ENCODE measurements around the gene SDK2.

Gene SDK2

DNA sequence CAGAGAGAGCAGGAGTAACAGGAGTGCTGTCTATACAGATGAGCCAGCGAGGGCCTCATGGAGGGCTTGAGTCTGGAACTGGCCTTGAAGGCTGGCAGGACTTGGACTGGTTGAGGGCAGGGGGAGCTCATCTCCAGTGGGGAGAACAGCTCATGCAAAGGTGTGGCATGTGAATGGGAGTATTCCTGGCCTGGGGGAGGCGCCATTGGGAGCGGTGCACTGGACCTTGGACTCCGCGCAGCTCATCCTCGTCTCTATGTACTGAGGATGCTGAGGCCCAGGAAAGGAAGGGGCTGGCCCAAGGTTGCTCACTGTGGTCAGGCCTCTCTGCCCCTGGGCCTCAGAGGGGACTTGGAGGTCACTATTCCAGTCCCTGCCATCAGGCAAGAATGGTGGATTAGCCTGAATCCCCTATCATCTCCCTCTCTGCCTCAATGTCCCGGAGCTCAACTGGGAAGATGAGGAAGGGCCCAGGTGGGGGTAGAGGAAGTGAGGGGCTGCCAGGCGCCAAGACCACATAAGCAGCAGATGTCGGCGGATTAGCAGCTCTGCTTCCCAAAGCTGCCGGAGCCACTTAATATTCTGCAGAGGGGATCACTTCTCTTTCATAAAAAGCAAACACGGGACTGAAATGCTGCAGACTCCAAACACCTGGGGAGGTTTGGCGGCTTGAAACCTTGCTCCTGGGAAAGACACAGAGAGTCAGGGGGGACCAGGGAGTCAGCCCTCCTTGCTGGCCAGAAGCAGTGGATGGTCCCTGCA is 88.9 kb downstream of the SDK2 start:
- no peak for DNase-seq (ENCODE audit: low spot score)

DNA sequence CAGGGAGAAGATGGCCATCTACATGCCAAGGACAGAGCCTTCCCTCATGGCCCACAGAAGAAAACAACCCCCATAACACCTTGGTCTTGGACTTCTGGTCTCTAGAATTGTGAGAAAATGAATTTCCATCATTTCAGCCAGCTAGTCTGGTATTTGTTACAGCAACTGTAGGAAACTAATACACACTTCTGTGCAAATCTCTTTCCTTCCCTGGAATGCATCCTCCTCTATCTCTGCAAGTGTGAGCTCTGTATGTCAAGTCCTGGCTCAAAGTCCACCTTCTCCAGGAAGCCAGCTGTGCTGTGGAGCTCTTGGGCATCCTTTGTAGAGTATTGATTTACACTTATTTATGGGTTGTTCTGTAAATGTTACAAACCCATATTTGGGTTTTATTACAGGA is 89.7 kb downstream of the SDK2 start:
- no peak for DNase-seq (ENCODE audit: low spot score)

DNA sequence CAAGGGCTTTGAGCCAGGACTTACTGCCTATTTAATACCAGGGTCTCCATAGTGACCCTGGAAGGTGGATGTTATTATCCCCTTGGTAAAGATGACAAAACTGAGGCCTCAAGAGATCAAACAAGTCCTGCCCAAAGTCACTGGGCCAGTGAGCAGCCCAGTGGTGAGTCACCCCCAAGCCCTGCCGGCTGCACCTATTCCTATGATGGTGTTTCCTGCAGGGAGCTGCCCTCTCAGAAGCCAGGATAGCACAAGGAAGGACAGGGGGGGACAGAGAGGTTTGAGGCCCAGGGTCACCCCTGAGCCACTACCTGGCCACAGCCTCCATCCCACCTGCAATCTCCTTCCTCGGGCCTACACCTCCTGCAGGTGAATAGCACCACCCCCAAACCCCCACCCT is 90.9 kb downstream of the SDK2 start:
- no peak for DNase-seq (ENCODE audit: low spot score)

DNA sequence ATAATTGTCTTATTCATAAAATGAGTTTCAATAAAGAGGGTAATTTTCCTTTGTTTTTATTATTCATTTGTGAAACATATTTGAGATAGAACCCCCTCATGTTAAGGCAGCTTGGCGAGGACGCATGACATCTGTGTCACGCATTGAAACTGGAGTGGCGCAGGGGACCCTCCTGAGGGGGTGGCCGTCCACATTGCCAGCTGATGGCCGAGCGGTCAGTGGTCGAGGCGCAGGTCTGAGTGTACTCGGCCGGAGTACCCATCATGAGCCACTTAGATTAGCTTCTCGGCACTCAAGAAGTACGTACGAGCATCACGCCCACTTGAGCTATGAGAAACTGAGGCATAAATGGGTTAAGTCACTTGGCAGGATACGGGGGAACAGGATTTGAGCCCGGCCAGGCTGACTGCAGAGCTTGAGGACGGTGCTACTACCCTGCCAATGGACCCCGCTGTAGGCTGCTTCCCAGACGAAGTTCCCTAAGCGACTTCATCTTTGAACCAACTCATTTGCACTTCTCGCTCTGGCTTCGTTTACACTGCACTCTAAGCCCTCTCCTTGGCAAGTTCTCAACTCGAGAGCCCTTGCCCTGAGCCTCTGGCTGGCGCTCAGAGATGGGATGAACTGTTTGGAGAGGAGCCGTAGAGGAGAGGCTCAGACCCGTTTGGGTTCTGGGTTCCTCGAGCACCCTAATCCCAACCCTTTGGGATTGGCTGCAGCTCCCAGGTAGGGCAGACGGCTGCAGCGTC is 91.8 kb downstream of the SDK2 start:
- no peak for DNase-seq (ENCODE audit: low spot score)

DNA sequence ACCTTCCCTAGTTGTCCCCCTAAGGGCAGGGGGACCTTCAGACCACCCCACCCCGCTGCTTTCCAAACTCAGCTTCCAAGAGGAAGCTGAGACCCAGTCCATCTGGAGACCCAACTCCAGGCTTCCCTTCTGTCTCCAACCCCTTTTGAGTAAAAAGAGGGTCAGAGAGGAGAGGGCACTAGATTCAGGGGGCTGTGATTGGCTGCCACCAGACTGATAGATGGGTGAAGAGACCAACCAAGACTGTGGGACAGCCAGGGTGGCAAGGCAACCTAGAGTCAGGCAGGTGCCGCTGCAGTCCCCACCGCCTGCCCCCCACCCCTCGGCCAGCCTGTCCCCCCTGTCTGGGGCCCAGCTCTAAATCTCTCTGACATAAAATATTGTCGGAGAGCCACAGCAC is 92.5 kb downstream of the SDK2 start:
- DNase-seq (ENCODE audit: low spot score) = no peak

DNA sequence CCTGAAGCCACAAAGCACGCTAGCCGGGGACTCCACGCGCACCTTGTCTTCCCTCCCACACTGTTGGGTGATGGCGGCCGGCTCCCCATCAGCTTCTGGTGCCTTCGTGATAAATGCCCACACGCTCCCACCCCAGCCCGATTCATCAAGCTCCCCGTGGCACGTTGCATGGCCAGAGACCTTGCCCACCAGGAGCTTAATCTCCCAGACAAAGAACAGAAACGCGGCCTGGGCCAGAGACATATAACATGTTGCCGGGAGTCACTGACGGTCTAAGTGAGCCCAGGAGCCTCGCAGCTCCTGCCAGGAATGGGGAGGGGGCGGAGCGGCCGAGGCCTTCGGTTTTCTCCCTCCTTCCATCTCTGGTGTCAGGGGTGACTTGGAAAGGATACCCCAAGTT is 93.1 kb downstream of the SDK2 start:
- DNase-seq (ENCODE audit: low spot score) = no peak

DNA sequence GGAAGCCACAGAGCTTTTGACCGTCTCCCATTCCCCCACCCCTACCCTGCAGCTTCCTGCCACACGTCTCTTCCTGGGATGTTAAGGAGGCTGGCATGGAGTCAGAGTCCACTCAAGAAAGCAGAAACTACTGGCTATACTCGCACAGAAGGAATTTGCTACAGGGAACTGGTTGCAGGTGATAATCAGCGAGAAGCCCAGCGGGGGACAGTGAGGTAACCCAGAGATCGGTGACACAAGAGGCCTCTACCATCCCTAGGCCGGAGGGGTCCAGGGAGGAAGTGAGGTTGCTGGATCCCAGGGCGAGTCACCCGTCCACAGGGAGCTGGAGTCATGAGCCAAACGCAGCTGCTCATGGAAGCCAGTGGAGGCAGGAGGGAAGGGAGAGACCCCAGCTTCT is 93.7 kb downstream of the SDK2 start:
- no peak for DNase-seq (ENCODE audit: low spot score)

DNA sequence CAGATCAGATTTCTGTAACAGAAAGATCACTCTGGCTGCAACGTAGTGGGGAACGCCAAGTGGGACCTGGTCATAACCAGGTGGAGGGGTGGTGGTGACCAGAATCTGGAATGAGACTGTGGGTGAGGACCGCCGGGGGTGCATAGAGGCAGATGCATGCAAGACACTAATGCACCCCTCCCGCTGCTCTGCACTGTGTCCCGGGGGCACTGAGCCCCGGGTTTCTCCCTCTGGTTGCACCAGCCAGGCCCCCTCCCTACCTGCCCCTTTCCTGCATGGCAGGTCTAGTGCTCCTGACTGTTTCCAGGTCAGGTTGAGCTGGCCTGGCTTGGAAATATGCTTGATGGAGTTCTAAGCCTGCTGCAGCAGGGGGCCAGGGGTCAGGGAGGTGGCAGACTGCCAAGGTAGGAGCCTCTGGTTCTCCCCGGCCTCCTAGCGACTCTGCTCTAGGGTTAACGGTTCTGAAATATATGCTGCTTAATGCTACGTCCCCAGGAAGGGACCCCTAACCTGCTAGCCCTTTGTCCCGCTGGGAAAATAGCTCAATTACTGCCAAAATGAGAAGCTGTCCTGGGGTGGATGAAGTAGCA is 94.3 kb downstream of the SDK2 start:
- DNase-seq (ENCODE audit: low spot score) = no peak

DNA sequence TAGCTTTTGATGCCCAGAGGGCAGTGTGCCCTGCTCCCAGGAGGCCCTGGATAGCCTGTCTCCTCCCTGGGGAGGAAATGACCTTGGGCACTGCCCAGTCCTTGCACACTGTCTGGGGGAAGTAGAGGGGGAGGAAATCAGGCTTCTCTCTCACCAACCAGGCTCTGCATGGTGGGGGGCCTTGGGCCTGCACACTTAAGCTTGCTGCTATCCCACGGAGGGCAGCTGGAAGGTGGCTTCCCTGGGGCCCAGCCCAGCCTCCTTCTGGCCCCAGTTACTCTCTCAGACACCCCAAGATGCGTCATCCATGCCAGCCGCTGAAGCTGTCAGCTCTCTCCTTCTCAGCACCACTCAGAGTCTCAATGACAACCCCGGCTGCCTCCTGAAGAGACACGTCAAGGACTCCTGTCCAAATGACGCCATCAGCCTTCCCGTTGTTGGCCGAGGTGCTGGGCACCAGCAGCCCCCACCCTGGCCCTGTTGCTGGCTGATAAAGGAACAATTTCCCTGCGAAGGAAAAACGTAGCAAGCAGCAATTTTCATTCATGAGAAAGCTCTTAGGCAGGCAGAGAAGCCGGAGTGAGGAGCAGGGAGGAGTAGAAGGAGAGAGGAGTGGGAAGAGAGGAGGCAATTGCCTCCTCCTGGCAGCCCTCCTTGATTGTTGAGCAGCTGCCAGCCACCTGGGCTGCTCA is 95.5 kb downstream of the SDK2 start:
- no peak for DNase-seq (ENCODE audit: low spot score)

DNA sequence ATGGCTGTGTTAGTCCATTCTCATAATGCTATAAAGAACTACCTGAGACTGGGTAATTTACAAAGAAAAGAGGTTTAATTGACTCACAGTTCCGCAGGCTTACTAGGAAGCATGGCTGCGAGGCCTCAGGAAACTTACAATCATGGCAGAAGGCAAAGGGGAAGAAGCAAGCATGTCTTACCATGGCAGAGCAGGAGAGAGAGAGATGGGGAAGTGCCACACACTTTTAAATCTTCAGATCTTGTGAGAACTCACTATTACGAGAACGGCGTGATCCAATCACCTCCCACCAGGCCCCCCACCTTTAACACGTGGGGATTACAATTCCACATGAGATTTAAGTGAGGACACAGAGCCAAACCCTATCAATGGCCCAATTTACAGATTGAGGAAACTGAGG is 96.5 kb downstream of the SDK2 start:
- DNase-seq (ENCODE audit: low spot score) = no peak

DNA sequence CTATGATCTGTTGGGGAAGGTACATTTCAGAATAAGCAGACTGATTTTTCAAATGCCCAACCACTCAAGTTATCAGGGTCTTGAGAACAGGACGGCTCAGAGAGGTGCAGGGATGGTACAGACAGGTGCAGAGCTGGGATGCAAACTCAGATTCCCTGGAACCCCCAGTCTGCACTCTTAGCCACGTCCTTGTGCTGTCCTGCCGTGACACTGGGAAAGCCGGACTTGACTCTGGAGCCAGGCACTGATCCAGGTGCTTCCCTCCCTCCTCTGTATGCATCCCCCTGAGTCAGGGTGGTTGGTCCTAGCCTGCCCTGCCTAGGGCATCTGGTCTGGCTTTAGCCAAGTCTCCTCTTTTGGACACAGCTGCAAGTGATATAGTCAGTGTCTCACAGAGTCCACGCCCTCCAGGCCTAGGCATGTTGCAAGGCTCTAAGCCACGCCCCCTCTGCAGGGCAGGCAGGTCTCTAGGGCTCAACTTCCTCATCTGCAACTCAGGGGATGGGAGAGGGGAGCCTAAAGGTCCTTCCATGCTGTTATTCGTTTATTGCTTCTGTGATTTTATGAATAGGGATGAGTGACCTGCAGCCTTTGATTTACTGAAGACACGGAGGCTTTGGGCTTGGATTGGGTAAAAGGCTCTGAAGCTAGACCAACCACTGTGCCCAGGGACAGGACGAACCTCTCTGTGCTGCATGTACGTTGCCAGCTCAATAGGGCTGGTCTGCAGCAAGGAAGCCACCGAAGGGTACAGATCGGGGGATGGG is 97.3 kb downstream of the SDK2 start:
- no peak for DNase-seq (ENCODE audit: low spot score)

DNA sequence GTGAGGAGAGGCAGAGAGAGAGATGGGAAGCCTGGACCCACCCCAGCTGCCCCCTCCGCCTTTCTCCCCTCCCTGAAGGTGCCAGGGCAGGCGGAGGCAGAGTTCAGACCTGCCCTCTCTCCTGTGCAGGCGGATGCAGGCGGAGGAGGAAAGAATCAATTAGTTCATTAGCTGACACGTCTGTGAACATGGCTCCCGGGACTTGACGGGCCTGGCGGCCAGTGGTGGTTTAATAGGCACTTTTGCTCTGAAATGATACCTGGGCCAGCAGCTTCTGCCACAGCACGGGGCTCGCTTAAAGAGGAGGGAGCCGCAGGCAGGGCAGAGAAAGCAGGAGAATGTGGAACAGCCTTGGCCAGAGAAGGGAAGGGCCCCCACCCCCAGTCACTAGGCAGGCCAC is 98.1 kb downstream of the SDK2 start:
- DNase-seq (ENCODE audit: low spot score) = no peak

DNA sequence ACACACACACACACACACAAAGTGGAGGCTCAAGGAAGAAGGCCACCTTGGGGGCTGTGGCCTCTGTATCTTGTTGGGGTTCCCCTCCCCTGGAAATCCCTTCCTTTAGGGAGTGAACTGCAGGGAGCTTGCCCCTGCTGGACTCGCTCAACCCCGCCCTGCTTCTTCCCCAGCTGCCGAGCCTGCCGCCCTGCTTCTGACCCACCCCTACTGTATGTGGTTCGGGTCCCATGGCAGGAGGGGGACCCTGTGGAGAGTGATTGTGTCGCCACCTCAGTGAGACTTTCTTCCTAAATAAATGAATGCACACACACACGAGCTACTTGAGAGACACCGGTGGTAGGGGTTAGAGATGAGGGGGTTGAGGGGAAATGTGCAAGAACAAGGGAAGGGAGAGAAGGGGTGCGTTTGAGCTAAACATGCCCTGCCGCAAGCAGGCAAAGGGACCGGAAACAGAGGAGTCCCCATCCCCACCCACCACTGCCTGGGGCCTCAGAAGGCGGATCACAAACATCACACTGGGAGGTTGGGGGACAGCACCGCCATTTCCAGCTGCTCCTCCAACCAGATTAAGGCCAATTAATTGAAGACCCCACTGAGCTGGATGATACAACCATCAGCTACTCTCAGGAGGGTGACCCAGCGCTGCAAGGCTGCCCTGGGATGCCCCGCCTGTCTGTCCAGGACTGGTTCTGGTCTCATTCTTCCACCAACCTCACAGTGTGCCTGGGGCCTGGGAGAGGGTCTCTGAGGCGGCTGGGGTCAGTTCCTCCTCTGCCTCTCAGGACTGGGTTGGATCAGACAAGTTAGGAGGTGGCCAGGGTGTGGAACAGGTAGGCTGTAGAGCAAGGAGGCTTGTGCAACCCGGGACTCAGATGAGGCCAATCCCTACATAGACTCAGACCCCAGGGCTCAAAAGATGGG is 98.9 kb downstream of the SDK2 start:
- DNase-seq (ENCODE audit: low spot score) = no peak

DNA sequence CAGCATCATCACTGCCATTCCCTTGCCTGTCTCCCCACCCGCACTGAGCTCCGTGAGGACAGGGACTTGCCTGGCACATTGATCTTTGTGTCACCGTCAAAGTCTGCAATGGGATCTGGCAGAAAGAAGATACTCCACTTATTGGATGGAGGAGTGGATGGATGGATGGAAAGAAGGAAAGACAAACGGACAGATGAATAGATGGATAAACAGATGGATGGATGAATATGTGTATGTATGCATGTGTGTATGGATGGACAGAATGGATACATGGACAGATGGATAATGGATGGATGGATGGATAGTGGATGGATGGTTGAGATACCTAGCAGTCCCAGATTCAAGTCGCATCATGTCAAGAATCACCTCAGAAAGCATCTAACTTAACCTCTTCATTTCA is 99.9 kb downstream of the SDK2 start:
- no peak for DNase-seq (ENCODE audit: low spot score)

DNA sequence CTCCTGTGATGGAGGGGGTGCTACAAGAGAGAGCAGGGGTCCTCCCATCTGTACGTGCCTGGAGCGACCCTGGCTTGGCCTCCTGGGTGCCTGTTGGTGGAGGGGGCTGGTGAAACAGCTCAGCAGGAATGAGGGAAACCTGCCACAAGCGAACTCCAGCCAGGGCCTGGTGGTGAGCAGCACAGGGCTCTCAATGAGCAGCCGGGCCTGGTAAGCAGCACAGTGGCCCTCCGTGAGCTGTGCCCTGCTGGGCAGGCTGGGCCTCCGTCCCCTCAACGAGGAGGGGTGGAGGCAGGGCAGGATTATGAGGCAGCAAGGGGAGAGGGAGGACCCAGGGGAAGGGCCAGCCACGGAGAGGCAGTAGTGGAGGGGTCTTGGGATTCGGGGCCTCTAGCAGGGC is 101.9 kb downstream of the SDK2 start:
- no peak for DNase-seq (ENCODE audit: low spot score)

DNA sequence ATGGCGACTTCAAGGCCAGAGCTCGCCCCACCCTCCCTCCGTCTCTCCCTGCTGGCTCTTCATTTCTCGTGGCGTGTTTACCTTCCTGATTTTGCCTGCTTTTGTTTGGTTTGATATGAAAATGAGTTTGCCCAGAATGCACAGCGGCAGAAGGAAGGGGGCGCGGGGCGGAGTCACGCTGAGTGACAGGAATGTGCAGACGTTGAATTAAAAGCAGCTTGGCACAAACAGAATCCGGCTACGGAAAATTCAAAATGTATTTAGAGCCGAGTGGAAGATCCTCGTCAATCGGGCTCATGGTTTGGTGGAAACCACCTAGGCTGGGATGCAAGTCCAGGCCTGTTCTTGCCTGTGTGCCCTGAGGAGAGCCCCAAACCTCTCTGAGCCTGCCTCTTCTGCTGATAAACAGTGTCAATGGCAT is 102.7 kb downstream of the SDK2 start:
- DNase-seq (ENCODE audit: low spot score) = no peak

DNA sequence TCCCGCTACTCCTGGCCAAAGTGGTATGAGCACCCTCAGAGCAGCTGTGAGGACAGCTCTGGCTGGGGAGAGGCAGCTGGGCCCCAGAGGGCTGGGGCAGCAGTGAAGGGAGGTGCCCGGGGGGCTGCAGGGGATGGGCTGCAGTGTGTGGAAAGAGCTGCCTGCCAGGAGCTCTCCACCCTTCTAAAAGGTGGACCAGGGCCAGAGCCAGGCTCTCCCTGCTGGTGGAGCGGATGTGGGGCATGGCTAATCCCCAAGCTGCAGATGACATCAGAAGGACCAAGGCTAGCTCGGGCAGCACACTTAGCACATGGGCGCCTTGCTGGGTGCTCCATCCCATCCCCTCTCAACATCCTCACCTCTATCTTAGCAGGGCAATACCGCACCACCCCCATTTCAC is 103.1 kb downstream of the SDK2 start:
- no peak for DNase-seq (ENCODE audit: low spot score)

DNA sequence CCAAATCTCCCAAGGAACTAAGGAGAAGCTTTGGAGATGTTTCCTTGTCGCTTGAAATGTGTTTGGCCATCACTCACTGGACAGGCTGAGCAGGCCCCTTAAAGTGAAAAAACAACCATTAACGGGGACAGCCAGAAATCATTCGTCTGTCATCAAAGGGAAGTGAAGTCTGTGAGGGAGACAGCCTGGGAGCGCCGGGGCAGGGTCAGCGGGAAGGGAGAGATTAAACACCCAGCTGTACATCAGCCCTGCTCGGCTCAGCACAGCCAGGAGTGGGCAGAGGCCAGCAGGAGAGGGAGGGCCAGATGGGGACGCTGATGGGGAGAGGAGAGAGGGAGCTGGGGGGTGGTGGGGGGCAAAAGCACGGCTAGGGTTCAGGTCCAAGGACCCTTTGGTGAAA is 105.1 kb downstream of the SDK2 start:
- DNase-seq (ENCODE audit: low spot score) = no peak

DNA sequence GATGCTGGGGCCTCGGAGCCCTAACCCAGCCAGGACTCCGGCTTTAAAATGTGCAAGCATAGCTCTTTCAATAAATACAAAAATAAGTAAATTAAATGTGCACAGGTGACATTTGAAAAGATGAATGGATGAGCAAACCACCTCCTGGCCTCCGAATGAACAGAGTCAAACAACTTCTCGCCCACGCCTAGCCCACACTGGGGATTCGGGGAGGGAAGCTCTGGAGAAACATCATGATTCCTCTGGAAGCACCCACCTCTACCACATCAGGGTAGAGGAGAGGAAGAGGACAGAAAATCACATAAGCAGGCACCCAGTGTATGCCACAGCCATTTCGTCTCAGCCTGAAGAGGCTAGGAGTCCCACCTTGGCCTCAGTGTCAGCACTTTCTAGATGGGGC is 105.8 kb downstream of the SDK2 start:
- no peak for DNase-seq (ENCODE audit: low spot score)

DNA sequence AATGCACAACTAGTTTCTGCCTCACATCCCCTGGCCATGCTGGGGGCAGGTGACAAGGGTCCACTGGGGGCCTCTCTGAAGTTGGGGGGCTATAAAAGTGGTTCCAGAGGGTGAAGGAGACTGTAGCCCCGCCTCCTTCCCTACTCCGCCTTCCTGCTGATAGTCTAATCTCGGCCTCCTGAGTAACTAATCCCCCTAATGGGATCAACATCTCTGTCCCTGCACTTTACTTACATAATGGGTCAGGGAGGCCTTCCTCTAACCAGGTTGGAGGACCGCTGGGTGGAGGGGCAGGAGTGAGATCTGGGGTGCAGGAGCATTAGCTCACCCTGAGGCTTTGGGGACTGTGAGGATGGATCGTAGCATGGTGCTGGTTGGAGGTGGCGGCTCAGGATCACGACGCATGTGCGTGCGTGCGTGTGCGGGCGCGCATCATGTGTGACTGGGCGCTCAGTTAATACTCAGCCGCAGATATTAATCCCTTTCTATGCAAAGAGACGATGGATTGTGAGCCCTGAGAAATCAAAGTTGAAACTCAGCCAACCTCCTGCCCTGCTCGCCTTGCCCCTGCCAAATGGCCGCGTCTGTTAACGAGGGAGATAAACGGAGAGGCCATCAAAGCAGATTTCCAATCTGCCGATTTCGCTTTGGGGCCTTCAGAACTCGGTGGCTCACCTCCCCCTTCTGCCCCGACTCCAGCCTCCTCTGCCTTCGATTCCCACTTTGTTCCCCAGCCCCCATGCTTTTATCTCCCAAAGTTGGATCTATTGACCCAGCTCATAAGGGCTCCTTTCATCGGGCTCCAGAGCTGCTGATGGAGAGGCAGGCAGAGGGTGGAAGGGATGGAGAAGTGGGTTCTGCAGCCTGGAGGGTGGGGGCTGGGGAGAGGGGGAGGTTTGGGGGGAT is 107.3 kb downstream of the SDK2 start:
- DNase-seq (ENCODE audit: low spot score) = no peak

Measured in hepatic stellate cell (primary cell).